GM12875 (cell line): ENCODE measurements around the gene ELMOD3.

Source experiments
- H3K4me3 ChIP-seq: one replicate; pipeline ENCODE4 v1.5.1; 2011; ENCODE audit warnings: low read depth, low read length, control low read depth
- CTCF ChIP-seq: IDR thresholded peaks from 2 replicates; pipeline ENCODE4 v1.5.1; 2011; ENCODE audit warnings: low read depth, mild to moderate bottlenecking, control low read depth, inconsistent platforms, low read length, moderate library complexity, borderline replicate concordance; ENCODE audit not compliant: insufficient read depth

Gene ELMOD3

GRCh38 chr2:85399183-85399455 is 44.5 kb downstream of the ELMOD3 start:
- no peak overlapping the region for H3K4me3 ChIP-seq
- TF ChIP-seq CTCF: no peak

GRCh38 chr2:85400023-85400422 is 45.5 kb downstream of the ELMOD3 start:
- TF ChIP-seq CTCF: no peak
- H3K4me3 ChIP-seq: no peak overlapping the region

- H3K4me3 ChIP-seq: no peak overlapping the region
- TF ChIP-seq CTCF: no peak
These were observed 46.2 kb downstream of the ELMOD3 start for GRCh38 chr2:85400541-85401463.

GRCh38 chr2:85401464-85401805 is 46.9 kb downstream of the ELMOD3 start:
- TF ChIP-seq CTCF: no peak
- H3K4me3 ChIP-seq: no peak overlapping the region

GRCh38 chr2:85401844-85402243 is 47.3 kb downstream of the ELMOD3 start:
- H3K4me3 ChIP-seq: no peak overlapping the region
- no peak for TF ChIP-seq CTCF

- no peak overlapping the region for H3K4me3 ChIP-seq
- TF ChIP-seq CTCF: no peak
These were observed 50.9 kb downstream of the ELMOD3 start for GRCh38 chr2:85405201-85406059.

- TF ChIP-seq CTCF: no peak
- H3K4me3 ChIP-seq: peak within 1 kb of the TSS; percentile 57
These were observed 55.4 kb downstream of the ELMOD3 start, which contains the start of gene CAPG for GRCh38 chr2:85409845-85410583. Gene CAPG (minus strand): TSS chr2:85410366. CDS start chr2:85402145, 8,221 bp downstream.
